Measurements from ENCODE around the gene TMTC2.

TMTC2 gene

DNA sequence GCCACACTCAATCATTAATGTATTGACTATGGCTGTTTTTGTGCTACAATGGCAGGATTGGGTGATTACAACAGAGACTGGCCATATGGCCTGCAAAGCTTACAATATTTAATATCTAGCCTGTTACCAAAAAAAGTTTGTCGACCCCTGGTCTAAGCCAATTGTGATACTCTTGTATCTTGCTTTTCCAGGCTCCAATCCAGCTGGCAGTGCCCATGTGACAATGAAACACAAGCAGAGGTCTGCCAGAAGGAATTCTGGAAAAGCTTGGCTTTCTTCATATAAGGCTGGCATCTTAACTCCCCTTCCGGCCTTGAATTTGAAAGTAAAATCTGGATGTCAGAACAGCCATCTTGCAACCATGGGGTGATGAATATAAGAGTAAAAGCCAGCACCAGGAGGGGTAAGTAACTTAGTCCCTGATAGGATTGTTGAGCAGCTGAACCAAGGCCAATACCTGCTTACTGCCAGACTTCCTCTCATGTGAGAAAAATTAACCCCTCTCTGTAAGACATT lies 458.7 kb downstream of the TMTC2 start:
- no peak for FAIRE-seq

GRCh38 chr12:83147341-83147740 lies 460.6 kb downstream of the TMTC2 start:
- no peak for FAIRE-seq

GRCh38 chr12:83149987-83150386 lies 463.3 kb downstream of the TMTC2 start:
- FAIRE-seq: no peak

- FAIRE-seq: no peak
These were observed 463.9 kb downstream of the TMTC2 start for GRCh38 chr12:83150465-83151189.

- no peak for FAIRE-seq
These were observed 466.5 kb downstream of the TMTC2 start for GRCh38 chr12:83153177-83153576.

- no peak for FAIRE-seq
These were observed 470.1 kb downstream of the TMTC2 start for GRCh38 chr12:83156815-83157214.

DNA sequence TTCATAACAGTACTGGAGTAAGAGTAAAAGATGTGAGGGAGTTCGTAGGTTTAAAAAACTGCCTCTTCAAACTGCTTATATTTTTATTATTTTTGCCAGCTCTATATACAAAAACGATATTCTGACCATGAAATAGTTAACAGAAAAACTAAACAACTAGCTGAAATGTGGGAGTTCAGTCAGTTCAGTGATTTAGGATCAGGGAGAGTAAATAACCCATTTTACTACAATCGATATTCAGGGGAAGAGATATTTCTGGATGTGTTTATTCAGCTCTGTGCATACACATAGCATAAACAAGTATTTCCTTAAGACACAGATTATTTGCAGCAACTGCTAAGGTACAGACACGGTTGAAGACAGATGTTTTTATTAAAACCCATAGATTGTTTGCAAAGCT lies 470.9 kb downstream of the TMTC2 start:
- FAIRE-seq: no peak

- FAIRE-seq: no peak
These were observed 472.0 kb downstream of the TMTC2 start for GRCh38 chr12:83158613-83159207.

DNA sequence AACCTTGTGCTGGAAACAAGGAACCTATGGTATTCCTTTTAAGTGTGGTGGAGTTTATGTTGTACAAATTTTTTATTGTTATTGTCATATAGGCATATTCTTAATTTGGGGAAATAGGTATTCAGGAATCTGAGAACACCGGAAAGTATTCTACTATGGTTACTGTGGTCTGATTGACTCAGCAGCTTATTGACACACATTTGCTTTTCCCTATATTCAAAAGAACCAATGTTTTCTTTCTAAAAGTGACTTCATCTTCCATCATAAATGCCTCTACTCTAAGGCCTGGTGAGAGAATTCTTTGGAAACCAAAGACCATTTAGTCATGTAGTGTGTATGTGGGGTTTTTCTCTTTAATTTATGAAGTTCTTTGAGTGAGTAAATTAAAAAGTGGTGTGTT lies 474.8 kb downstream of the TMTC2 start:
- FAIRE-seq: no peak

DNA sequence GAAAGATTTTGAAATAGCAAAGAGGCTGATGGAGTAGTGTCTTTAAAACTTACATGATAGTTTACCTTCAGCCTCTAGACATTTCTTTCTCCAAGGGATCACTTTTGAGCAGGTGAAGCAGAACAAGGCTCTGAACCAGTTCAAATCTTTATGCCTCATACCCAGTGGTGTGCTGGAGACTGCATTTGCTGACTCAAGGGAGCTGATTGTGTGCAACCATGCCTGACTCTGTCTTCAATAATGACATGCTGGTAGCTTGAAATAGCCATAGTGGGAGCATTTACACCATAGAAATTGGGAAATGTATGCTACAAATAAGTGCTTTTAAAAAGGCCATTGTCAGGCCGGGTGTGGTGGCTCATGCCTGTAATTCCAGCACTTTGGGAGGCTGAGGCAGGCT lies 482.0 kb downstream of the TMTC2 start:
- no peak for FAIRE-seq

- FAIRE-seq: no peak
These were observed 485.7 kb downstream of the TMTC2 start for GRCh38 chr12:83172441-83172840.

DNA sequence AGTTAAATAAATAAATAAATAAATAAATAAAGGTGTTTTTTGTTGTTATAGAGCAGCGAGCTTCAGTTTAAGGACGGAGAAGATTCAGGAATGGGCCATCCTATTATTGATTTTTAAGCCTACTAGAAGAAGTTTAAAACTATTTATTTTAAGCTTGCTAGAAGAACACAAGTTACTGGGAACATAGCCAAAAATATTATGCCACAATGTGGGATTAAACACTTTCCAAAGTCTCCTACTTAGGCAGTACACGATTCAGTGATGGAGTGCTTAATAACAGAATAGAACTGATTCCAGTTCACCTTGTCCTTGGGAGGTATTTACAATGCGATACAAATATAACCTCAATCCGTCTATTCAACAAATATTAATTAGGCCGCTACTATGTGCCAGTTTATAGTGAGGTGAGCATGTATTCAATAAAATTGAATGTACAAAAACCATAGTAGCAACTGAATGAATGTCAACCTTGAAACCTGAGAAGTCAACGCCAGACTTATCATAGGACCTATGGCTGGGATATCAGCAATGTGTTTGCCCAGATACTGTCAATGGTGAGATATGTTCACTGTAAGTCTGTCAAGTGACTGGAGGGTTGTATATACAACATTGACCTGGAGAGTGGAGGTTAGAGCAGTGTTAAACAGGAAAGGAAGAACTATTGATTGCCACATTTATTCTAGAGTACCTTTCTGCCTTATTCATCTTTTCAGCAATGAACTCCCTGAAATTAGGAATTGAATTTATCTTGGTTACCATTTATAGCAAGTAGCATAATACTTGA lies 486.4 kb downstream of the TMTC2 start:
- FAIRE-seq: no peak

DNA sequence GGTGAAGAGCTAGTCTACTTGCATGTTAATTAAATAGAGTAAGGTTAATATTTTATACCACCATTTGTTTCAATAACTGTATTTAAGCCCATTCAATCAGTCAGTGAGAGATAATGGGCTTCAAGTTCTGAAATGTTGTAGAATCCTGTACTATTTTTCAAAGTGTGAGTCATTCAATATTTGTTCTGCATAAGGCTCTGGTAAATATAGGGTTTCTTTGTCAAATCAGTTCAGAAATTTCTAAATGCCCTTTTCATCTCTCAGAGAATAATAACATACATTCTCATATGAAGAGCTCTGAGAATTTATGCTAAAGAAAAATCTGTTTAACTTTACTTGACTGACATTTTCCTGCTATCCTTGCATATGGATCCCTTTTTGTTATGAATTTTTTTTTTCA lies 493.3 kb downstream of the TMTC2 start:
- FAIRE-seq: no peak

DNA sequence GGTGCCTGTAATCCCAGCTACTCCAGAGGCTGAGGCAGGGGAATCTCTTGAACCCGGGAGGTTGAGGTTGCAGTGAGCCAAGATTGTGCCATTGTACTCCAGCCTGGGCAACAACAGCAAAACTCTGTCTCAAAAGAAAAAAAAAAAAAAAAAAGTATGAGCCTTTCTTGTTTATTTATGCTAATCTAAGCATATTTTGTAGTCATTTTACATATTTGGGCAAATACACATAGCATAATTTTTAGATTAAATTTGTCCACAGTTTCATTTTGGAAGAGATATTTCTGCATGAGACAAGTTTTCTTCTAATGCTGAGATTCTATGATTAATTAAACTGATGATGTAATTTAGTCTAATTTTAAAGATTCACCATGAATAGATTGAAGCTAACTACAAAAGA lies 494.4 kb downstream of the TMTC2 start:
- FAIRE-seq: no peak

DNA sequence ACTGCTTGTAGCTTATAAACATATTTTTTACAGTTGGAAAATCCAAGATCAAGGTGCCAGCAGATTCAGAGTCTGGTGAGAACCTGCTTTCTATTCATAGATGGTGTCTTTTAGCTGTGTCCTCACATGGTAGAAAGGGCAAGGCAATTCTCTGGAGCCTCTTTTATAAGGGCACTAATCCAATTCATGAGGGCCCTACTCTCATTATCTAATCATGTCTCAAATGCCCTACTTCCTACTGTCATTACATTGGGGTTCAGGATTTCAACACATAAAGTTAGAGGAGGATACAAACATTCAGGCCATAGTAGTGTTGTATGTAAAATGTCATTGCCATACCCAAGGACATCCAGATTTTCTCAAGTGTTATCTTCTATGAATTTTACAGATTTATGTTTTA lies 496.4 kb downstream of the TMTC2 start:
- FAIRE-seq: no peak
